COLO829 (cell line): Measurements from ENCODE around the gene TFCP2.
"Not testable (repeated sequence)": the region's sequence is repeated elsewhere in the genome, so short reads cannot be mapped to it uniquely, and the experiment has no call there.

ENCODE experiments used
- DNase-seq: peaks from one replicate; pipeline ENCODE4 v3.0.0; 2012; ENCODE audit warnings: low spot score

TFCP2 gene, protein sequence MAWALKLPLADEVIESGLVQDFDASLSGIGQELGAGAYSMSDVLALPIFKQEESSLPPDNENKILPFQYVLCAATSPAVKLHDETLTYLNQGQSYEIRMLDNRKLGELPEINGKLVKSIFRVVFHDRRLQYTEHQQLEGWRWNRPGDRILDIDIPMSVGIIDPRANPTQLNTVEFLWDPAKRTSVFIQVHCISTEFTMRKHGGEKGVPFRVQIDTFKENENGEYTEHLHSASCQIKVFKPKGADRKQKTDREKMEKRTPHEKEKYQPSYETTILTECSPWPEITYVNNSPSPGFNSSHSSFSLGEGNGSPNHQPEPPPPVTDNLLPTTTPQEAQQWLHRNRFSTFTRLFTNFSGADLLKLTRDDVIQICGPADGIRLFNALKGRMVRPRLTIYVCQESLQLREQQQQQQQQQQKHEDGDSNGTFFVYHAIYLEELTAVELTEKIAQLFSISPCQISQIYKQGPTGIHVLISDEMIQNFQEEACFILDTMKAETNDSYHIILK

GRCh38 chr12:51172515-51173431 is at the start of gene TFCP2:
TFCP2 (minus strand) TSS chr12:51173135; CDS start chr12:51172422, 713 bp downstream.
- DNase-seq: peak; percentile 94

DNA sequence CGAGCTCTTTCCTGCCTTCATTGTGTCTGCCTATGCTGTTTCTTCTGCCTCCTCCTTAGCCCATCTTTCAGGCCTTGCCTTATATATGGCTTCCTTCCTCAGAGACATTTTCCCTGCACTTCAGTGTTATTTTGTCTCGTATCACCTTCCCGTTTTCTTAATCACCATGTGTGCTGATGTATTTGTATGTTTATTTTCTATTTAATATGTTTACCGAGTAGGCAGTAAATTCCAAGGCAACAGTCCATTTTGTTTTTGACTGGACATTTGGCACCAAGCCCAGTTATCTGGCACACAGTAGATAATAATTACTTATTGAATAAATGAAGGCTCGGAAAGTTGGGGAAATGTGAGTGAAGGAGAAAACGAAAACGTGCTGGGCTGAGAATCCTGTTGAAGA is 49.5 kb upstream of the TFCP2 start:
- no peak for DNase-seq

DNA sequence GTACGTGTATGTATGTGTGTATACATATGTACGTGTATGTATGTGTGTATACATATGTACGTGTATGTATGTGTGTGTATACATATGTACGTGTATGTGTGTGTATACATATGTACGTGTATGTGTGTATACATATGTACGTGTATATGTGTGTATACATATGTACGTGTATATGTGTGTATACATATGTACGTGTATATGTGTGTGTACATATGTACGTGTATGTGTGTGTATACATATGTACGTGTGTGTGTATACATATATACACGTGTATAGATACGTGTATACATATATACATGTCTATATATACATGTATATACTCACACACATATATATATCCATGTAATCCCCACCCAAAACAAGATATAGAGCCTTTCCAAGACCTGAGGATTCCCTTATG is 46.9 kb upstream of the TFCP2 start:
- not testable (repeated sequence) for DNase-seq

DNA sequence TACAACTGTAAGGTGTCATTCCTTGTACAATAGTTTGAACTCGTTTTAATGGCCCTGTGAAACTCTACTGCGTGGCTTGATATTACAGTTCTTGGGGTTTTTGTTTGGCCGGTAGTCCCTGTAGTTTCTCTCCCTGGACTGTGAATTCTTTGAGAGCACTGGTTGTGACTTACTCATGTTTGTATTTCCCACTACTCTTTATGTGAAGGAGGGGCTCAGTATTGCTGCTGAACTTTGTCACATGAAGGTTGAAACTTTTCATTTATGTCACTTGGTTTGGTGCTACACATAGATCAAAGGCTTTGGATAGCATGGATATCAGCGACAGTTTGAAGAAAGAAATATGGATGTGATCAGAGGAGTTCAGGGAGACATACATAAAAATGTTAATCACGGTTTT is 46.4 kb upstream of the TFCP2 start:
- no peak for DNase-seq

DNA sequence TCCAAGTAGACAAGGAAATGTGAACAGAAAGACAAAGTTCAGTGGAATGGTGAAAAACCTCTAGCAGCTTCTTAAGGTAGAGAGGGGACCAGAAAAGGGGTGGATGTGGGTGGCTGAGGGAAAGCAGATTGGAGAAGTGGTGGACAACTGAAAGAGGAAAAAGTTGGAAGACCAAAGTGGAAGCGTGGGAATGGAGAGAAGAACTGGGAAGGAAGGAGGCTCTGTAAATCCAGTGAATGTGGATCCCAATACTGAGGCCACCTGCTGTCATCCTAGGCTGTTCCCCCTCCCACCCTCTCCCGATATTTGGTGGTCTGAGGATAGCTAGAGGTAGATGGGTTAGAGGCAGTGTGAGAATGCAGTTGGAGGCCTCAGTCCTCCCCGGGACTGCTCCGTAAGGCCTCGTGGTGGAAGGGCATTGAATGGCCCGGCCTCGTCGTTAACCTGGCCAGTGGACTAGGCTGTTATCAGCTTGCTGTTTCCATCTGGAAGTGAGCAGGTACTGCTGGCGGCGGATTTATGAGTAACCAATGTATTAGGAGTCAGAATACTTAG is 45.7 kb upstream of the TFCP2 start:
- DNase-seq: no peak

DNA sequence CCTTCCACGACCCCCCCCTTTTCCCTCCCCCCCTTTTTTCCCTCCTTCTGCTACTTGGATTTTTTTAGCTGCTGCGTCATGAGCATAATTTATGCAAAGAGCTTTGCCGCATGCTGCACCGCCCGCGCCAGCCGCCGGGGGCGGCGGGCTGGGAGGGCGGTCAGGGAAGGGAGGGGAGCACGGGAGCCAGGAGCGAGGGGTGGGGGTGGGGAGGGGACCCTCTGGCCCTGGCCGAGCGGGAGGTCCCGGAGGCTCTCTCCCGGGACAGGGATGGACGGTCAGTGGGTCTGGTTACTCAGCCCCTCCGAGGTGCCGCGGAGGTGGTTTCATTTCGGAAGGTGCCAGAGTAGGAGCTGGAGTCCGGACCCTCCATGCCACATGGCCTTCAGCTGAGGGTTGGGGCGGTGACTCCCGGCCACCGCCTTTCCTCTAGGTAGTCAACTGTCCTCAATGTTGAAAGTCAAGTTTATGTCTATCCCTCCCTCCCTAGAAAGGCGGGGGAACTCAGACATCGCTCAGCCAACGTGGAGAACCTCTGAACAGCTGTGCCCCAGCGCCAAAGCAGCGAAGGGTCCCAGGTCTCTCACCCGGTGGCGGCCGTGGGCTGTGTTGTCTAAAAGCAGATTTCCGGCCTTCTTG is 45.2 kb upstream of the TFCP2 start, which contains the start of gene POU6F1:
POU6F1 (minus strand) TSS at position 95 of the 639 bp plus-strand sequence. CDS start 11,226 bp downstream, outside the sequence.
- DNase-seq: peak; percentile 88

- DNase-seq: no peak
Measured at GRCh38 chr12:51217133-51217967, 44.4 kb upstream of the TFCP2 start.

DNA sequence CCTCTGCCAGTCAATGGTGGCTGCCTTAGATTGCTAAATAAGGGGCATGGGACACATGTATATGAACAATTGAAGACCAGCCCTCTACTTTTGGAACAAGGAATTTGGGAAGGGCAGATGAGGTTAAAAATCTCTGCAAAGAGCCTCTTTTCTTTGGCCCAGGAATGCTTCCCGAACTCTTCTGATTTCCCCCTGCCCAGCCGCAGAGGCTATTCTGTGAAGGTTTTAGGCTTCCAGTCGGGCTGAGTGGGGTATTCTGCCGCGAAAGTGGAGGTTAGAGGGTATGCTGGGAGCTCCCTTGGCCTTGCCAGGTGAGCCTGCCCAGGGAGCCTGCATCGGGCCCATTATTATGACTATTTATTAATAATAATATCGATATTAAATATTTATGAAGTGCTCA is 43.7 kb upstream of the TFCP2 start:
- DNase-seq: no peak

DNA sequence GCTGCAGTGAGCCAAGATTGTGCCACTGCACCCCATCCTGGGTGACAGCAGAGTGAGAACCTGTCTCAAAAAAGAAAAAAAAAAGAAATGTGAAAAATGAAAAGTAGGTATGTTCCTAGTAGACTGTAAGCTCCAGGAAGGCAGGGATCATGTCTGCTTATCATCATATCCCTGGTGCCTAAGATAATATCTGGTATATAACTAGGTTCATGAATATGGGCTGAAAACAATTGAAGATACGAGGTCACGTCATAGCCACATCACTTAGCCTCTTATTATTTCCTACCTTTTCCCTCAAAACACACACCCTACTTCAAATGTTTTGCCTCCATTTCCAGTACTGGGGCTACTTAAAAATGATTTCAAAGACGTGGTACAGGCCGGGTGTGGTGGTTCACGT is 42.0 kb upstream of the TFCP2 start:
- no peak for DNase-seq

DNA sequence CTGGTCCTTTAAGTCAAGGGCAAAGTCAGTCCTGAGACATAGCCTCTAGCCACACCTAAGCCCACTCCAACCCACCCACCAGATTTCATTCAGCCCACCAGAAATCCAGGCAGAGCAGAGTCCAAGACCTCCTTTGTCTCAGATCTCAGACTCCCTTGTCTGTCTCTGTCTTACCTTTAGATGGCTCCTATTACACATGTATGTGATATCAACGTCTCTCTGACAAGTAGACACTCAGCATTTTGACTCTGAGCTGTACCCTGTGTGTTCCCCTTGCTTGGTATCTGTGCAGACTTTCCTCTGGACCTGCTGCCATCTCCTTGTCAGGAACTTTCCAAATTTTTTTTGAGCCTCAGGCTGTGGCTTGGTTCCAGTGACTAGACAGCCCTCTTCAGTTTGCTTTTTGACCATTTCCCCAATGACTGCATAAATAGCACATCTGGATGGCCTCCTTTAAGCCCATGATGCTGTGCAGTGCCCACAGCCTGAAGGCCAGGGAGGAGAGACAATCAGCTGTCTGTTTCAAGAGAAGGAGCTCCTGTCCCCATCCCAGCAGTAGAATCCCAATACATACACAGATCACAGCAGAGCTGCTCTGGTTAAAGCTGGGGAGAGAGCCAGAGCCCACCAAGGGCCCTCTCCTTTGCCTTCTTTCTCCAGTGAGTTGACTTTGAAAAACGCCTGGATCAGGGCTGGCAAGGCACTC is 37.9 kb upstream of the TFCP2 start:
- DNase-seq: peak; percentile 53

DNA sequence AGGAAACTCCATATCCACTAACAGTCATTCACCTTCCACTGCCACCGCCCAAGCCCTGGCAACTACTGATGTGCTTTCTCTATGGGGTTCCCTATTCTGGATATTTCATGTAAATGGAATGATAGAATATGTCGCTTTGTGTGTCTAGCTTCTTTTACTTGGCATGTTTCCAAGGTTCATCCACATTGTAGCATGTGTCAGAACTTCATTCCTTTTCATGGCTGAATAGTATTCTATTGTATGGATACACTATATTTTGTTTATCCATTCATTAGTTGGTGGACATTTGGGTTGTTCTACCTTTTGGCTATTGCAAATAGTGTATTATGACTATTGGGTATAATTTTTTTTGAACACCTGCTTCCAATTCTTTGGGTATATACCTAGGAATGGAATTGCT is 36.3 kb upstream of the TFCP2 start:
- DNase-seq: no peak

DNA sequence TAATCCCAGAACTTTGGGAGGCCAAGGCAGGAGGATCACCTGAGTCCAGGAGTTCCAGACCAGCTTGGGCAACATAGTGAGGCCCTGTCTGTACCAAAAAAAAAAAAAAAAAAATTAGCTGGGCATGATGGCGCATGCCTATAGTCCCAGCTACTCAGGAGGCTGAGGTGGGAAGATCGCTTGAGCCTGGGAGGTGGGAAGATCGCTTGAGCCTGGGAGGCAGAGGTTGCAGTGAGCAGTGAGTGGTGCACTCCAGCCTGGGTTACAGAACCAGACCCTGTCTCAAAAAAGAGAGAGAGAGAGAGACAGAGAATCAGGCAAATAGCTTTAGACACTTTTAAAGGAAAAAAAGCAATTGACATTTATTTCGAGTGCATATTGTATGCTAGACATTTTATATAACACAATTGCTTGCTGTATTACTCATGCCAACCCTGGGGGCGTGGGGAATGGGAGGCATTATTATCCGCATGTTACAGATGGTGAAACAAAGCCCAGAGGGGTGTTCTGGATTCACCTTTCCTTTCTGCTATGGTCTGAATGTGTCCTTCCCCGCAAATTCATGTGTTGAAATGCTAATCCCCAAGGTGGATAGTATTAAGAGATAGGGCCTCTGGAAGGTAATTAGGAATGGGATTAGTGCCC is 35.2 kb upstream of the TFCP2 start:
- no peak for DNase-seq

GRCh38 chr12:51205350-51205749 is 32.4 kb upstream of the TFCP2 start:
- DNase-seq: no peak

DNA sequence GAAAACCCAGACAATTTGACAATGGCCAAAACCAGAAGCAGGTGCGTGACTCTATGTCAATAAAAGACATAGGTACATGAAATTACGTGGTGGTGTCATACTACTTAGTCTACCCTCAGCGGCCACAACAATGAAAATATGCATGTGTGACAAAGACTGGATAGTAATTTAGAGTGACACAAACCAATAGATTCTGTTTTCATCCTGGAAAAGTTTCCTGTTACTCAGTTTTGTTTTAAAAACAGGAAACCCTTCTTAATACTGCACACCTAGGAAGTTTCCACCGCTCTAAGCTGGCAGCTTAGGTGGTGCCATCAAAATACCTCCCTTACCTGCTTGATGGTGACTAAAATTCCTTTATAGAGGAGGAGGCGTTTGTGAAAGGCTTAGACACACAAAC is 29.8 kb upstream of the TFCP2 start:
- DNase-seq: no peak

DNA sequence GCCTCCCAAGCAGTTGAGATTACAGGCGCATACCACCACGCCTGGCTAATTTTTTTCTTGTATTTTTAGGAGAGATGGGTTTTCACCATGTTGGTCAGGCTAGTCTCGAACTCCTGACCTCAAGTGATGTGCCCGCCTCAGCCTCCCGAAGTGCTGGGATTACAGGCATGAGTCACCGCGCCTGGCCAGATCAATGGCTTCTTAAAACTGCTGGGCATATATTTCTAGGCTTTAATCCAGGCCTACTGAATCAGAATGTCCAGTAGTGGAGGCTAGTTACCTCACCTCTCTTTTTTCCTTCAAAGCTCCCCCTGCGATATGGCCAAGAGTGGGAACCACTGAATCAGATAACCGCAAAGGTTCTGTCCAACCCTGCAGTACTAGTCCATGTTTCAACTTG is 27.9 kb upstream of the TFCP2 start:
- DNase-seq: no peak

- DNase-seq: no peak
Measured at GRCh38 chr12:51200156-51200555, 27.2 kb upstream of the TFCP2 start.

DNA sequence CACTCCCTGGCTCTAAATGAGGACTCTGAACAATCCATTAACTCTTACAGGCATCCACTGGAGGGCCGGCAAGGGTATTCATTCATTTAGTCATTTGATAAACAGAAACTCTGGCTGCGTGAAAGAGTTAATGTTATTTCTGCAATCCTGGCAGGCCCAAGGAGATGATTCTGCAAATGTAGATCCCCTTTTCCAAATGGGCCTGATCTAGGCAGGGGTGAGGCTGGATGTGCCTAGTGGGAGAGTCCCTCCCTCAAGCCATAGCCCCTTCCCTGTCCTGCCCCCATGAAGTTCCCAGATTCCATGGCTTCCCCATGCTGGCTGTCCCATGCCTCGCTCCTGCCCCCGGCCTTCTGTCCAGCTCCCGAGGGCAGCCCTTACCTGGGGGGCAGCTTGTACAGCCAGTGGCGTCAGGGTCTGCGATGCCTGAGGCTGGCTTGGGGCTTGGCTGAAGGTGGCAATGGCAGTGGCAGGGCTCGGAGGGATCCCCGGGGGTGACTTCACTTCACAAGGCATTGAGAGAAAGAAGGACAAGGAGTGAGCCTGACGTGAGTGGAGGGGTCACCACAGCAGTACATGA is 26.5 kb upstream of the TFCP2 start:
- DNase-seq: no peak

GRCh38 chr12:51198568-51199365 is 25.8 kb upstream of the TFCP2 start:
- no peak for DNase-seq
